ENCODE measurements around the gene TMPRSS9.

- TF ChIP-seq CTCF (IDR thresholded peaks at IDR 0.05) = no peak
- no peak for TF ChIP-seq TCF7L2 (IDR thresholded peaks at IDR 0.05; ENCODE audit: low read depth, low read length)
Observed at GRCh38 chr19:2469102-2469914, 109.2 kb downstream of the TMPRSS9 start.
